HepG2 (cell line): ENCODE measurements around the gene POMT1. TPM values are rescaled to one million over a fixed set of nuclear protein-coding genes. Genes with fewer than 3 reads are reported as not detected.

Source experiments
- EHMT2 ChIP-seq: fragments of 200-600 bp; sonication (generic); IDR thresholded peaks from 2 replicates; pipeline ENCODE4 v1.7.0; 2017; ENCODE audit warnings: antibody characterized with exemption, low read depth, low read length, borderline replicate concordance
- HOXD1 ChIP-seq: sonication (generic); formaldehyde crosslinking; IDR thresholded peaks from 2 replicates; pipeline ENCODE4 v1.5.0; 2020; ENCODE audit warnings: missing genetic modification reagents
- KMT2B ChIP-seq: IDR thresholded peaks from 2 replicates; pipeline ENCODE4 v1.6.1; 2016; ENCODE audit warnings: missing genetic modification reagents, missing compliant biosample characterization
- MZF1 ChIP-seq: sonication (generic); formaldehyde crosslinking; IDR thresholded peaks from 2 replicates; pipeline ENCODE4 v1.8.1; 2023; ENCODE audit warnings: mild to moderate bottlenecking, missing genetic modification reagents, borderline replicate concordance
- SETDB1 ChIP-seq: sonication (generic); formaldehyde crosslinking; IDR thresholded peaks from 2 replicates; pipeline ENCODE4 v1.5.1; 2020; ENCODE audit warnings: missing genetic modification reagents, mild to moderate bottlenecking, borderline replicate concordance
- SNAI1 ChIP-seq: sonication (generic); formaldehyde crosslinking; IDR thresholded peaks from 2 replicates; pipeline ENCODE4 v1.5.0; 2020; ENCODE audit warnings: mild to moderate bottlenecking, missing genetic modification reagents, borderline replicate concordance
- SP4 ChIP-seq: sonication (generic); formaldehyde crosslinking; IDR thresholded peaks from 2 replicates; pipeline ENCODE4 v1.8.1; 2023; ENCODE audit warnings: mild to moderate bottlenecking, missing genetic modification reagents
- SPEN ChIP-seq: sonication (generic); formaldehyde crosslinking; IDR thresholded peaks from 2 replicates; pipeline ENCODE4 v1.5.1; 2020; ENCODE audit warnings: low read depth, mild to moderate bottlenecking, missing genetic modification reagents
- STAT5B ChIP-seq: sonication (generic); formaldehyde crosslinking; IDR thresholded peaks from 2 replicates; pipeline ENCODE4 v1.4.0; 2020; ENCODE audit warnings: missing genetic modification reagents
- SUZ12 ChIP-seq: fragments of 150-350 bp; IDR thresholded peaks from 2 replicates; pipeline ENCODE4 v1.6.1; 2014; ENCODE audit warnings: low read depth, low read length
- TRIM24 ChIP-seq: sonication (generic); formaldehyde crosslinking; IDR thresholded peaks from 2 replicates; pipeline ENCODE4 v1.8.0; 2022; ENCODE audit warnings: mild to moderate bottlenecking, missing genetic modification reagents
- ZNF264 ChIP-seq: sonication (generic); formaldehyde crosslinking; IDR thresholded peaks from 2 replicates; pipeline ENCODE4 v1.4.0; 2020; ENCODE audit warnings: missing genetic modification reagents
- ZNF282 ChIP-seq: fragments of 450-650 bp; IDR thresholded peaks from 2 replicates; pipeline ENCODE4 v1.6.1; 2018; ENCODE audit not compliant: partially characterized antibody
- ZNF350 ChIP-seq: sonication (generic); formaldehyde crosslinking; IDR thresholded peaks from 2 replicates; pipeline ENCODE4 v1.4.0; 2020; ENCODE audit warnings: mild to moderate bottlenecking, low read depth, missing genetic modification reagents, borderline replicate concordance
- ZNF747 ChIP-seq: sonication (generic); formaldehyde crosslinking; IDR thresholded peaks from 2 replicates; pipeline ENCODE4 v1.8.1; 2023; ENCODE audit warnings: missing genetic modification reagents, mild to moderate bottlenecking, borderline replicate concordance
- ZNF766 ChIP-seq: sonication (generic); formaldehyde crosslinking; IDR thresholded peaks from 2 replicates; pipeline ENCODE4 v1.5.0; 2020; ENCODE audit warnings: missing genetic modification reagents, borderline replicate concordance
- ZNF788 ChIP-seq: sonication (generic); formaldehyde crosslinking; IDR thresholded peaks from 2 replicates; pipeline ENCODE4 v1.5.0; 2020; ENCODE audit warnings: mild to moderate bottlenecking, missing genetic modification reagents, borderline replicate concordance
- ZNF83 ChIP-seq: sonication (generic); formaldehyde crosslinking; IDR thresholded peaks from 2 replicates; pipeline ENCODE4 v1.4.0; 2020; ENCODE audit warnings: missing genetic modification reagents, mild to moderate bottlenecking, borderline replicate concordance
- ZSCAN22 ChIP-seq: sonication (generic); formaldehyde crosslinking; IDR thresholded peaks from 2 replicates; pipeline ENCODE4 v1.4.0; 2020; ENCODE audit warnings: mild to moderate bottlenecking, missing genetic modification reagents
- polyA plus RNA-seq, 8 experiments: library from polyadenylated mRNA; depleted of rRNA in 3 of 8; stranded (reverse) in 7 of 8; unstranded in 1 of 8; fragments of >200 nt; fragmentation: Illumina TruSeq in 4 of 8; extraction: Trizol in 4 of 8; gene quantifications; 2 replicates each; pipeline versions ENCODE4 v1.2.1 to v1.2.3, GENCODE V29; 2011 to 2016; ENCODE audit warnings: low read depth in 4 of 8, missing spikeins in 1 of 8, mixed read lengths in 1 of 8; ENCODE audit not compliant: insufficient read depth in 1 of 8
- total RNA-seq, 5 experiments: library from RNA; depleted of rRNA; stranded (reverse); fragments of >200 nt; fragmentation: Illumina TruSeq; extraction: Trizol; gene quantifications; 2 replicates each; pipeline ENCODE4 v1.2.3, GENCODE V29; 2016; ENCODE audit warnings: low read depth in 1 of 5
- TF ChIP-seq, protein P1 (sequence below): sonication (generic); formaldehyde crosslinking; conservative IDR thresholded peaks from 2 replicates; pipeline ENCODE4 v1.4.0; 2020; ENCODE audit warnings: missing genetic modification reagents
- TF ChIP-seq, protein P2 (sequence below): sonication (generic); formaldehyde crosslinking; IDR thresholded peaks from 2 replicates; pipeline ENCODE4 v1.4.0; 2020; ENCODE audit warnings: mild to moderate bottlenecking, missing genetic modification reagents, borderline replicate concordance

POMT1 gene
- total and polyA plus RNA-seq, 2 of the 13 experiments (the other 11 are each of a cell fraction or from before 2014, with no cell fraction given), result 21.6 to 22.7 TPM

DNA sequence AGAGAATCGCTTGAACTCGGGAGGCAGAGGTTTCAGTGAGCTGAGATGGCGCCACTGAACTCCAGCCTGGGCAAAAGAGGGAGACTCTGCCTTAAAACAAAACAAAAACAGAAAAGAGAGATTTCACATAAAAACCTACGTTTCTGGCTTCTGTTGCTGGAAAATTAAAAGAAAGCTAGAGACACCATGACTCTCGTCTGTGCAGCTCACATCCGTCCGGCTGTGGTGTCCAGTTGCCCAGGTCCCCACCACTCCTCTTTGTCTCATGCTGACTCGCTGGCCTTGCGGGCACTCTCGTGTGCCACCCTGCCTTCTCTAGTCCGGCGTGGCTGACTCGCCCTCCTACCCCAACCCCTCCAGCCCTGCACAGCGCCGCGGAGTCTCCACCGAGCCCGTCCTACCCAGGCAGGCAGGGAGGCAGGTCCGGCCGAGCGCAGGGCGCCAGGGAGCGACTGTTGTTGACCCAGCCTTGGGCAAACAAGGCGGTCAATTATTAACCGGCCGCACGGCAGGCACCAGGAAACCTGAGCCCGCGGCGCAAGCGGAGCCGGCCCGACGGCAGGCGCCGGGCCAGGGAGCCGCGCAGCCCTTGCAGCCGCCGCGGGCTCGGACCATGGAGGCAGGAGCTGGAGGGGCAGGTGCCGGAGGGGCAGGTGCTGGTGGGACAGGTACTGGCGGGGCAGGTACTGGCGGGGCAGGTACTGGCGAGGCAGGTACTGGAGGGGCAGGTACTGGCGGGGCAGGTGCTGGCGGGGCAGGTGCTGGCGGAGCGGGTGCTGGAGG lies 42.5 kb downstream of the POMT1 start, which contains the start of gene PRRT1B (continued):
- no peak for TF ChIP-seq TRIM24 (CRISPR knock-in tag)
- TF ChIP-seq SNAI1 (CRISPR knock-in tag), result no peak
- TF ChIP-seq ZNF766, result no peak
- TF ChIP-seq ZSCAN22, result no peak
- TF ChIP-seq KMT2B, result no peak
- no peak for TF ChIP-seq HOXD1
- no peak for TF ChIP-seq ZNF747 (CRISPR knock-in tag)
- TF ChIP-seq, protein P1, sequence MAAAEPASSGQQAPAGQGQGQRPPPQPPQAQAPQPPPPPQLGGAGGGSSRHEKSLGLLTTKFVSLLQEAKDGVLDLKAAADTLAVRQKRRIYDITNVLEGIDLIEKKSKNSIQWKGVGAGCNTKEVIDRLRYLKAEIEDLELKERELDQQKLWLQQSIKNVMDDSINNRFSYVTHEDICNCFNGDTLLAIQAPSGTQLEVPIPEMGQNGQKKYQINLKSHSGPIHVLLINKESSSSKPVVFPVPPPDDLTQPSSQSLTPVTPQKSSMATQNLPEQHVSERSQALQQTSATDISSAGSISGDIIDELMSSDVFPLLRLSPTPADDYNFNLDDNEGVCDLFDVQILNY (CRISPR knock-in tag), result no peak
- no peak for TF ChIP-seq SETDB1 (CRISPR knock-in tag)
- TF ChIP-seq ZNF350 (CRISPR knock-in tag), result no peak
- no peak for TF ChIP-seq ZNF282
- TF ChIP-seq ZNF264 (CRISPR knock-in tag), result no peak
- TF ChIP-seq SUZ12, result no peak
- no peak for TF ChIP-seq SP4 (CRISPR knock-in tag)
- peak; percentile 50; the same call in 1 of the 2 replicates for TF ChIP-seq SPEN (CRISPR knock-in tag)
- no peak for TF ChIP-seq EHMT2
- TF ChIP-seq MZF1, result no peak
- no peak for TF ChIP-seq STAT5B (CRISPR knock-in tag)
- no peak for TF ChIP-seq ZNF83 (CRISPR knock-in tag)
- TF ChIP-seq, protein P2, sequence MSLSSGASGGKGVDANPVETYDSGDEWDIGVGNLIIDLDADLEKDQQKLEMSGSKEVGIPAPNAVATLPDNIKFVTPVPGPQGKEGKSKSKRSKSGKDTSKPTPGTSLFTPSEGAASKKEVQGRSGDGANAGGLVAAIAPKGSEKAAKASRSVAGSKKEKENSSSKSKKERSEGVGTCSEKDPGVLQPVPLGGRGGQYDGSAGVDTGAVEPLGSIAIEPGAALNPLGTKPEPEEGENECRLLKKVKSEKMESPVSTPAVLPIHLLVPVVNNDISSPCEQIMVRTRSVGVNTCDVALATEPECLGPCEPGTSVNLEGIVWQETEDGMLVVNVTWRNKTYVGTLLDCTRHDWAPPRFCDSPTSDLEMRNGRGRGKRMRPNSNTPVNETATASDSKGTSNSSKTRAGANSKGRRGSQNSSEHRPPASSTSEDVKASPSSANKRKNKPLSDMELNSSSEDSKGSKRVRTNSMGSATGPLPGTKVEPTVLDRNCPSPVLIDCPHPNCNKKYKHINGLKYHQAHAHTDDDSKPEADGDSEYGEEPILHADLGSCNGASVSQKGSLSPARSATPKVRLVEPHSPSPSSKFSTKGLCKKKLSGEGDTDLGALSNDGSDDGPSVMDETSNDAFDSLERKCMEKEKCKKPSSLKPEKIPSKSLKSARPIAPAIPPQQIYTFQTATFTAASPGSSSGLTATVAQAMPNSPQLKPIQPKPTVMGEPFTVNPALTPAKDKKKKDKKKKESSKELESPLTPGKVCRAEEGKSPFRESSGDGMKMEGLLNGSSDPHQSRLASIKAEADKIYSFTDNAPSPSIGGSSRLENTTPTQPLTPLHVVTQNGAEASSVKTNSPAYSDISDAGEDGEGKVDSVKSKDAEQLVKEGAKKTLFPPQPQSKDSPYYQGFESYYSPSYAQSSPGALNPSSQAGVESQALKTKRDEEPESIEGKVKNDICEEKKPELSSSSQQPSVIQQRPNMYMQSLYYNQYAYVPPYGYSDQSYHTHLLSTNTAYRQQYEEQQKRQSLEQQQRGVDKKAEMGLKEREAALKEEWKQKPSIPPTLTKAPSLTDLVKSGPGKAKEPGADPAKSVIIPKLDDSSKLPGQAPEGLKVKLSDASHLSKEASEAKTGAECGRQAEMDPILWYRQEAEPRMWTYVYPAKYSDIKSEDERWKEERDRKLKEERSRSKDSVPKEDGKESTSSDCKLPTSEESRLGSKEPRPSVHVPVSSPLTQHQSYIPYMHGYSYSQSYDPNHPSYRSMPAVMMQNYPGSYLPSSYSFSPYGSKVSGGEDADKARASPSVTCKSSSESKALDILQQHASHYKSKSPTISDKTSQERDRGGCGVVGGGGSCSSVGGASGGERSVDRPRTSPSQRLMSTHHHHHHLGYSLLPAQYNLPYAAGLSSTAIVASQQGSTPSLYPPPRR (CRISPR knock-in tag), result peak; percentile 96
- peak; percentile 30; the same call in 1 of the 2 replicates for TF ChIP-seq ZNF788 (CRISPR knock-in tag)
